Smooth muscle cell (in vitro differentiated cells): Measurements from ENCODE around the gene FARP2. TPM values are rescaled to one million over a fixed set of nuclear protein-coding genes. Genes with fewer than 3 reads are reported as not detected.

Source experiments
- DNase-seq: peaks from one replicate; lab custom pipeline; 2025; ENCODE audit not compliant: unreplicated experiment; lab: John Stamatoyannopoulos, UW
- H2AFZ ChIP-seq: fragments of 200-600 bp; sonication (generic); 2 replicates; pipeline ENCODE4 v1.6.0; 2016; ENCODE audit warnings: antibody characterized with exemption, low read depth, mild to moderate bottlenecking
- H3F3A ChIP-seq: fragments of 200-600 bp; sonication (generic); 2 replicates; pipeline ENCODE4 v1.6.0; 2017; ENCODE audit warnings: antibody characterized with exemption, low read depth
- H3K27ac ChIP-seq: fragments of 200-600 bp; sonication (generic); 2 replicates; pipeline ENCODE4 v1.5.1; 2016; ENCODE audit warnings: low read depth, mild to moderate bottlenecking
- H3K27me3 ChIP-seq: fragments of 200-600 bp; sonication (generic); 2 replicates; pipeline ENCODE4 v1.6.1; 2016; ENCODE audit warnings: low read depth, mild to moderate bottlenecking
- H3K36me3 ChIP-seq: fragments of 200-600 bp; sonication (generic); 2 replicates; pipeline ENCODE4 v1.5.1; 2016; ENCODE audit warnings: low read depth
- H3K4me1 ChIP-seq: fragments of 200-600 bp; sonication (generic); 2 replicates; pipeline ENCODE4 v1.5.1; 2016; ENCODE audit warnings: low read depth
- H3K4me2 ChIP-seq: fragments of 200-600 bp; sonication (generic); 2 replicates; pipeline ENCODE4 v1.6.0; 2016; ENCODE audit warnings: mild to moderate bottlenecking
- H3K4me3 ChIP-seq: fragments of 200-600 bp; sonication (generic); 2 replicates; pipeline ENCODE4 v1.5.1; 2016; ENCODE audit warnings: mild to moderate bottlenecking
- H3K79me2 ChIP-seq: fragments of 200-600 bp; sonication (generic); 2 replicates; pipeline ENCODE4 v1.6.0; 2016; ENCODE audit warnings: low read depth, mild to moderate bottlenecking
- H3K9ac ChIP-seq: fragments of 200-600 bp; sonication (generic); 2 replicates; pipeline ENCODE4 v1.6.0; 2016; ENCODE audit warnings: low read depth
- H3K9me3 ChIP-seq: fragments of 200-600 bp; sonication (generic); replicated peaks from 2 replicates; pipeline ENCODE4 v1.5.1; 2016; ENCODE audit warnings: low read depth
- H4K20me1 ChIP-seq: fragments of 200-600 bp; sonication (generic); 2 replicates; pipeline ENCODE4 v1.6.0; 2016; ENCODE audit warnings: low read depth
- CTCF ChIP-seq: fragments of 200-600 bp; sonication (generic); IDR thresholded peaks from 2 replicates; pipeline ENCODE4 v1.5.1; 2017; ENCODE audit warnings: borderline replicate concordance, mild to moderate bottlenecking, antibody characterized with exemption; ENCODE audit not compliant: insufficient read depth, poor library complexity, severe bottlenecking
- WGBS: methylation state at CpG from one replicate; pipeline ENCODE4 v1.1.7; 2016; ENCODE audit warnings: low lambda C conversion rate; 5-methylcytosine and 5-hydroxymethylcytosine counted together
- polyA plus RNA-seq: library from polyadenylated mRNA; unstranded; fragments of >200 nt; fragmentation: Nextera tagmentation; extraction: Ambion mirVana; gene quantifications from 2 replicates; pipeline ENCODE4 v1.2.1, GENCODE V29; 2016
- total RNA-seq: library from RNA; depleted of rRNA; stranded (reverse); fragments of >200 nt; gene quantifications from 2 replicates; pipeline ENCODE4 v1.2.3, GENCODE V29; 2014

FARP2 gene
- total and polyA plus RNA-seq, 2 experiments from 2014 or later = 15.9 to 27.4 TPM

- Histone ChIP-seq H2AFZ (no peak overlapping the region), H4K20me1 (no peaks in the 10 kb centered on the region), H3K36me3 (no peaks in the 10 kb centered on the region), H3K4me1 (peaks cover 7% of the 10 kb centered on the region), H3K4me3 (no peak overlapping the region), H3K27me3 (peaks cover 24% of the 10 kb centered on the region), H3F3A (peaks cover 4% of the 10 kb centered on the region), H3K9ac (no peak overlapping the region), H3K79me2 (no peaks in the 10 kb centered on the region), H3K4me2 (no peak overlapping the region), H3K9me3 (no peaks in the 10 kb centered on the region), H3K27ac (no peak overlapping the region)
- TF ChIP-seq CTCF = no peak
- no peak for DNase-seq
- 91% methylated on average over 9 of the region's 11 CpGs for WGBS
Measured at GRCh38 chr2:241539616-241540374, 183.7 kb downstream of the FARP2 start.

DNA sequence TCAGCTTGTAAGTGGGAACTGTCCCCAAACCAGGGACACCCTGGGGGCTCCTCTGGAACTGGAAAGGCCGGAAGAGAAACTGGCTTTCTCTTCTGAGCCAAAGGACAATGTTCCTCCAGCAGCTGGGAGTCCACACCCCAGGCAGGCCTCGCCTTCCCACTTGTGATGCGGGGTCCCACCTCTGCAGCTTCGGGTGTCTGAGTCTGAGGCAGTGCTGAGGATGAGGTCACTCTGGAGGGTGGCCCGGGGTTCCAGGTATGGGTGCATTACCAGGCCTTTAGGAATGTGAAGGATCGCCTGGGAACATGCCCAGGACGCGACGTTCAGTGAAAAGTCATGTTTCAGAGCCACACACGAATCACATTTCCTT lies 184.3 kb downstream of the FARP2 start:
- no peaks in the 10 kb centered on the region for H3K79me2 ChIP-seq
- H3K4me1 ChIP-seq = peaks cover 7% of the 10 kb centered on the region
- peak overlapping the region; percentile 81 for H3K4me2 ChIP-seq
- no peak overlapping the region for H3K9ac ChIP-seq
- no peaks in the 10 kb centered on the region for H4K20me1 ChIP-seq
- H3K36me3 ChIP-seq = no peaks in the 10 kb centered on the region
- no peak for DNase-seq
- no peaks in the 10 kb centered on the region for H3K9me3 ChIP-seq
- no peak overlapping the region for H2AFZ ChIP-seq
- no peak for TF ChIP-seq CTCF
- peak overlapping the region; percentile 35 for H3K27ac ChIP-seq
- peak overlapping the region; percentile 35 for H3K4me3 ChIP-seq
- WGBS = 50% methylated on average over 10 of the region's 10 CpGs
- H3K27me3 ChIP-seq = peaks cover 24% of the 10 kb centered on the region
- H3F3A ChIP-seq = peaks cover 7% of the 10 kb centered on the region

DNA sequence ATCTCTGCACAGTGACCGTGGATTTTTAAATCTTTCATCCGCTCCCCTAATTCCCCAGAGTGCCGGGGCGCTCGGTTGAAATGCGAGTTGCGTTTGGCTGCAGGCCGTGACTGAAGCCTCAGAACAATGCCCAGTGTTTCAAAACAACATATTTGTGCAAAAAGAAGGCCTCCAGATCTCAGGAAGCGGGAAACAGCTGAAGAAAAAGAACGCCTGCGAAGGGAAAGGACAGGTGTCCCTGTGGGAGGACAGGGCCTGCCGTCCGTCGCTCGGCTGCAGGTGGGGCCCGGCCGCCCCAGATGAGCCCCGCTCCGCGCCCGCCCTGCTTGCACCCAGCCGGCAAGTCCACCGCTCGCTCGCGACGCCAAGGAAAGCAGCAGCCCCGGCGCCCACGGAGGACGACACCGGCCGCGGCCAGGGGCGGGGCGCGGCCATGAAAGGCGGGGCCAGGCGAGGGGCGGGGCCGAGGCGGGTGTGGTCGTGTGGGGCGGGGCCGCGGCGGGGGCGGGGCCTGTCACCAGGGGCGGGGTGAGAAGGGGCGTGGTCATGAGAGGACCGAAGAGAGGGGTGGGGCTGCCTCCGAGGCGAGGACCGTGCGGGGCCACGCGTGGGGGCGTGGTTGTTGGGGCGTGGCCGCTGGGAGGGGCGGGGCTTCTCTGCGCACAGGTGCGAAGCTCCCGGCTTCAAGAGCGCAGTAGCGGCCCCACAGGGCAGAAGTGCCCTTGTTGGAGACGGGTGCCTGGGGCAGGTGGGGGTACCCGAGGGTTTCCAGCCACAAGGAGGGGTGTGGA lies 184.9 kb downstream of the FARP2 start:
- Histone ChIP-seq H3K27me3 (peaks cover 24% of the 10 kb centered on the region), H4K20me1 (no peaks in the 10 kb centered on the region), H2AFZ (peak overlapping the region; percentile 49), H3K4me3 (peak overlapping the region; percentile 35), H3K36me3 (no peaks in the 10 kb centered on the region), H3K9me3 (no peaks in the 10 kb centered on the region), H3K79me2 (no peaks in the 10 kb centered on the region), H3K9ac (no peak overlapping the region), H3K4me2 (peak overlapping the region; percentile 81), H3F3A (peaks cover 7% of the 10 kb centered on the region), H3K4me1 (peaks cover 7% of the 10 kb centered on the region), H3K27ac (peak overlapping the region; percentile 35)
- DNase-seq = no peak
- 25% methylated on average over 26 of the region's 68 CpGs for WGBS
- no peak for TF ChIP-seq CTCF
